ENCODE measurements around the gene KATNAL2.

The KATNAL2 gene

DNA sequence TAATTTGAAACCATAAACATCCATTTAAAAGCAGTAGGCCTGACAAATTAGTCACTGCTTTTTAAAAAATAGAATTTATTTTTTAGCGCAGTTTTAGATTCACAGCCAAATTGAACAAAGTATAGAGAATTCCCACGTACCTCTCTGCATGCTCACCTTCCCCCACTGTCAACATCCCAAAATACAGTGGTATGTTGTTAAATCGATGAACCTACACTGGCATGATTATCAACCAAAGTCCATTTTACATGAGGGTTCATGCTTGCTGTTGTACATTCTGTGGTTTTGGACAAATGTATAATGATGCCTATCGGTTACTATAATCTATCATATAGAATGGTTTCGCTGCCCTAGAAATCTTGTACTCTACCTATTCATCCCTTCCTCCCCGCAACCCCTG, 123.6 kb downstream of the KATNAL2 start:
- Histone ChIP-seq H3K4ac (ENCODE audit: low read length) (no peak overlapping the region), H2AK5ac (ENCODE audit: low read depth, low read length) (no peak overlapping the region), H3K4me3 (ENCODE audit: low read length in 2 of 2) (no peak overlapping the region), H2BK12ac (ENCODE audit: low read length) (no peak overlapping the region), H3K9me3 (replicated peaks in 1 of 2; ENCODE audit: control insufficient read depth in 2 of 2, insufficient read depth in 1 of 2, low read depth in 1 of 2, low read length in 2 of 2) (no peaks in the 10 kb centered on the region), H3K23ac (ENCODE audit: low read depth, low read length, poor library complexity) (no peak overlapping the region), H4K91ac (ENCODE audit: low read depth, low read length, poor library complexity) (no peak overlapping the region), H3K4me1 (ENCODE audit: control insufficient read depth in 2 of 2, insufficient read depth in 1 of 2, low read depth in 1 of 2, low read length in 2 of 2) (no peaks in the 10 kb centered on the region), H2AFZ (ENCODE audit: low read length) (no peak overlapping the region), H2BK5ac (ENCODE audit: low read length) (no peak overlapping the region), H3K36me3 (replicated peaks in 1 of 2; ENCODE audit: control insufficient read depth in 2 of 2, insufficient read depth in 2 of 2, low read length in 2 of 2) (no peaks in the 10 kb centered on the region), H3K79me1 (ENCODE audit: low read depth, low read length) (no peaks in the 10 kb centered on the region), H3K14ac (ENCODE audit: low read length) (no peak overlapping the region), H2BK15ac (ENCODE audit: low read length) (no peak overlapping the region), H3K27ac (replicated peaks; ENCODE audit: low read length) (no peak overlapping the region), H3K4me2 (ENCODE audit: insufficient read depth, low read length, poor library complexity, severe bottlenecking) (no peak overlapping the region), H2BK120ac (ENCODE audit: low read depth, low read length) (no peak overlapping the region), H3K18ac (ENCODE audit: low read length) (no peak overlapping the region), H4K8ac (ENCODE audit: low read depth, low read length) (no peak overlapping the region), H3K27me3 (ENCODE audit: control insufficient read depth in 3 of 3, insufficient read depth in 3 of 3, low read depth in 1 of 3, low read length in 3 of 3) (peaks cover 0 to 14% (median 0%) of the 10 kb centered on the region in 3 experiments), H3K9ac (ENCODE audit: low read depth, low read length, poor library complexity) (no peak overlapping the region)
- DNase-seq (ENCODE audit: low spot score), result no peak
- WGBS, 2 donors (ENCODE audit: extremely low coverage in 2 of 2, insufficient read length in 2 of 2, insufficient replicate concordance in 1 of 2), result no CpG with 5 or more reads among the region's 6 CpGs

DNA sequence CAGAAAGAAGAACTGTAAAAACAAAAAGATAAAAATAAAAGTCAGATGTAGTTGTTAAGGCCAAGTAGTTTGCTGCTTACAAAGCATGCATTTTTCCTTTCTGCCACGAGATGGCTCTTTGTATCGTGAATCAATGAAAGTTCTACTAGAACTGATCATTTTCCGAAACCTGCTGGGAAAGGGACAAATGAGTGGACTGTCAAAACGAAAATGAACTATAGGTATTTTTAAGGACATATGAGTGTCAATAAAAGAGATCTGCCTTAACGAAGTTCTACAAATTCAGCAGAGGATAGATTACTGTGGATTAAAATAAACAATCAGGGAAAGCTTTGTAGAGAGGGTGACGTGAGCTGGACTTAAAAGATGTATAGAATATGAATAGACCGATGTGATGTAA, 133.1 kb downstream of the KATNAL2 start:
- no peak overlapping the region for H3K14ac ChIP-seq (ENCODE audit: low read length)
- H2BK15ac ChIP-seq (ENCODE audit: low read length), result no peak overlapping the region
- H2AFZ ChIP-seq (ENCODE audit: low read length), result no peak overlapping the region
- no peak overlapping the region for H3K27ac ChIP-seq (replicated peaks; ENCODE audit: low read length)
- H4K91ac ChIP-seq (ENCODE audit: low read depth, low read length, poor library complexity), result no peak overlapping the region
- H3K4me3 ChIP-seq (ENCODE audit: low read length in 2 of 2), result no peak overlapping the region
- no CpG with 5 or more reads among the region's 7 CpGs for WGBS, 2 donors (ENCODE audit: extremely low coverage in 2 of 2, insufficient read length in 2 of 2, insufficient replicate concordance in 1 of 2)
- peak; percentile 32 for DNase-seq (ENCODE audit: low spot score)
- H2AK5ac ChIP-seq (ENCODE audit: low read depth, low read length), result no peak overlapping the region
- H3K79me1 ChIP-seq (ENCODE audit: low read depth, low read length), result no peaks in the 10 kb centered on the region
- H3K23ac ChIP-seq (ENCODE audit: low read depth, low read length, poor library complexity), result no peak overlapping the region
- H4K8ac ChIP-seq (ENCODE audit: low read depth, low read length), result no peak overlapping the region
- no peak overlapping the region for H2BK120ac ChIP-seq (ENCODE audit: low read depth, low read length)
- peaks cover 0 to 48% (median 0%) of the 10 kb centered on the region in 3 experiments for H3K27me3 ChIP-seq (ENCODE audit: control insufficient read depth in 3 of 3, insufficient read depth in 3 of 3, low read depth in 1 of 3, low read length in 3 of 3)
- no peak overlapping the region for H2BK5ac ChIP-seq (ENCODE audit: low read length)
- no peaks in the 10 kb centered on the region for H3K36me3 ChIP-seq (replicated peaks in 1 of 2; ENCODE audit: control insufficient read depth in 2 of 2, insufficient read depth in 2 of 2, low read length in 2 of 2)
- no peak overlapping the region for H3K18ac ChIP-seq (ENCODE audit: low read length)
- H3K9ac ChIP-seq (ENCODE audit: low read depth, low read length, poor library complexity), result no peak overlapping the region
- no peaks in the 10 kb centered on the region for H3K9me3 ChIP-seq (replicated peaks in 1 of 2; ENCODE audit: control insufficient read depth in 2 of 2, insufficient read depth in 1 of 2, low read depth in 1 of 2, low read length in 2 of 2)
- no peak overlapping the region for H3K4ac ChIP-seq (ENCODE audit: low read length)
- H3K4me2 ChIP-seq (ENCODE audit: insufficient read depth, low read length, poor library complexity, severe bottlenecking), result no peak overlapping the region
- no peak overlapping the region for H2BK12ac ChIP-seq (ENCODE audit: low read length)
- H3K4me1 ChIP-seq (ENCODE audit: control insufficient read depth in 2 of 2, insufficient read depth in 1 of 2, low read depth in 1 of 2, low read length in 2 of 2), result no peaks in the 10 kb centered on the region

DNA sequence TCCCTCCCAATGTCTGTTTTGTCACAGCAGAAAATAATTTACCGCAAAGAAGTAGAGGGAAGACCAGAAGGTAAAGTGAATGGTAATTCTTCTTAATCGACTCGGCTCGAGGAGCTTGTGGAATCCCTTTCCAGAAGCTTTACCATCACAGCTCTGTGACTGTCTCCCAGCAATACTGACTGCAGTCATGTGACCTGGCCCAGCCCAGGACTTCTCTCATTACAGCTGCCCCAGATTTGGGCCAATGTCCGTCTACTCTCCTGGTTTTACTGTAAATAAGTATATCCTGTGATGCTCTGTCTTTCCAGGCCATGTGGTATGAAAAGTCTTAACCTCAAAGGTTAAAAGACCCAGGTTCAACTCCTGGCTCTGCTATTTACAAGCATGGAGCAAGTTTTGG, 137.0 kb downstream of the KATNAL2 start:
- no peak overlapping the region for H3K4ac ChIP-seq (ENCODE audit: low read length)
- no peak overlapping the region for H4K8ac ChIP-seq (ENCODE audit: low read depth, low read length)
- no peak overlapping the region for H2BK5ac ChIP-seq (ENCODE audit: low read length)
- H2AK5ac ChIP-seq (ENCODE audit: low read depth, low read length), result no peak overlapping the region
- peaks cover 0 to 2% of the 10 kb centered on the region in 2 donors for H3K4me1 ChIP-seq (ENCODE audit: control insufficient read depth in 2 of 2, insufficient read depth in 1 of 2, low read depth in 1 of 2, low read length in 2 of 2)
- H4K91ac ChIP-seq (ENCODE audit: low read depth, low read length, poor library complexity), result no peak overlapping the region
- no peak overlapping the region for H3K23ac ChIP-seq (ENCODE audit: low read depth, low read length, poor library complexity)
- WGBS, 2 donors (ENCODE audit: extremely low coverage in 2 of 2, insufficient read length in 2 of 2, insufficient replicate concordance in 1 of 2), result no CpG with 5 or more reads among the region's 5 CpGs
- no peaks in the 10 kb centered on the region for H3K36me3 ChIP-seq (replicated peaks in 1 of 2; ENCODE audit: control insufficient read depth in 2 of 2, insufficient read depth in 2 of 2, low read length in 2 of 2)
- no peak overlapping the region for H3K27ac ChIP-seq (replicated peaks; ENCODE audit: low read length)
- H3K4me3 ChIP-seq (ENCODE audit: low read length in 2 of 2), result no peak overlapping the region
- no peak overlapping the region for H3K9ac ChIP-seq (ENCODE audit: low read depth, low read length, poor library complexity)
- no peak overlapping the region for H2BK12ac ChIP-seq (ENCODE audit: low read length)
- no peaks in the 10 kb centered on the region for H3K79me1 ChIP-seq (ENCODE audit: low read depth, low read length)
- H2AFZ ChIP-seq (ENCODE audit: low read length), result no peak overlapping the region
- no peak overlapping the region for H2BK120ac ChIP-seq (ENCODE audit: low read depth, low read length)
- no peaks in the 10 kb centered on the region for H3K9me3 ChIP-seq (replicated peaks in 1 of 2; ENCODE audit: control insufficient read depth in 2 of 2, insufficient read depth in 1 of 2, low read depth in 1 of 2, low read length in 2 of 2)
- H3K4me2 ChIP-seq (ENCODE audit: insufficient read depth, low read length, poor library complexity, severe bottlenecking), result no peak overlapping the region
- no peak overlapping the region for H3K18ac ChIP-seq (ENCODE audit: low read length)
- H3K27me3 ChIP-seq (ENCODE audit: control insufficient read depth in 3 of 3, insufficient read depth in 3 of 3, low read depth in 1 of 3, low read length in 3 of 3), result peaks cover 0 to 48% (median 0%) of the 10 kb centered on the region in 3 experiments
- no peak for DNase-seq (ENCODE audit: low spot score)
- no peak overlapping the region for H2BK15ac ChIP-seq (ENCODE audit: low read length)
- H3K14ac ChIP-seq (ENCODE audit: low read length), result no peak overlapping the region

DNA sequence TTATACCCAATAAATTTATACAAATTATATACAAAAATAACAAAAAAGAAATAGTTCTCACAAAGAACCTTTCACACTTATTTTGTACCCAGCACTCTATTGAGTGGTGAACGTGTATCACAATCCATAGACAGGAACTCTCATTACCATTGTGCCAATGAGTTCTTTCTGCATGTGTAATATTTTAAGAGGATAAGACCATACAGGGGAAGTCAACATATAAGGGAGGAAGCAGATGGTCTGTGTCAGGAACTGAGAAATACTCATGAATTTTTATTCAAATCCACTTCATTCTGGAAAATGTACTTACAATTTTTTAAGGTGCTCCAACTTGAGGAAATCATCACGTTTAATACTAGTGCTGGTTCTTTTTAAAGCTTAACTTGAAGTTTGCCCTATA, 145.1 kb downstream of the KATNAL2 start:
- H2BK120ac ChIP-seq (ENCODE audit: low read depth, low read length), result no peak overlapping the region
- no peaks in the 10 kb centered on the region for H3K36me3 ChIP-seq (replicated peaks in 1 of 2; ENCODE audit: control insufficient read depth in 2 of 2, insufficient read depth in 2 of 2, low read length in 2 of 2)
- peaks cover 0 to 2% of the 10 kb centered on the region in 2 donors for H3K4me1 ChIP-seq (ENCODE audit: control insufficient read depth in 2 of 2, insufficient read depth in 1 of 2, low read depth in 1 of 2, low read length in 2 of 2)
- no peak for DNase-seq (ENCODE audit: low spot score)
- no peak overlapping the region for H3K27ac ChIP-seq (replicated peaks; ENCODE audit: low read length)
- H2BK12ac ChIP-seq (ENCODE audit: low read length), result no peak overlapping the region
- no peak overlapping the region for H3K4me2 ChIP-seq (ENCODE audit: insufficient read depth, low read length, poor library complexity, severe bottlenecking)
- no peak overlapping the region for H4K8ac ChIP-seq (ENCODE audit: low read depth, low read length)
- H3K4ac ChIP-seq (ENCODE audit: low read length), result no peak overlapping the region
- H2AK5ac ChIP-seq (ENCODE audit: low read depth, low read length), result no peak overlapping the region
- H3K4me3 ChIP-seq (ENCODE audit: low read length in 2 of 2), result no peak overlapping the region
- no peak overlapping the region for H3K9ac ChIP-seq (ENCODE audit: low read depth, low read length, poor library complexity)
- no peaks in the 10 kb centered on the region for H3K79me1 ChIP-seq (ENCODE audit: low read depth, low read length)
- H2BK15ac ChIP-seq (ENCODE audit: low read length), result no peak overlapping the region
- no peak overlapping the region for H3K14ac ChIP-seq (ENCODE audit: low read length)
- H2BK5ac ChIP-seq (ENCODE audit: low read length), result no peak overlapping the region
- no peak overlapping the region for H3K23ac ChIP-seq (ENCODE audit: low read depth, low read length, poor library complexity)
- no peak overlapping the region for H2AFZ ChIP-seq (ENCODE audit: low read length)
- no CpG with 5 or more reads among the region's 2 CpGs for WGBS, 2 donors (ENCODE audit: extremely low coverage in 2 of 2, insufficient read length in 2 of 2, insufficient replicate concordance in 1 of 2)
- no peaks in the 10 kb centered on the region for H3K9me3 ChIP-seq (replicated peaks in 1 of 2; ENCODE audit: control insufficient read depth in 2 of 2, insufficient read depth in 1 of 2, low read depth in 1 of 2, low read length in 2 of 2)
- H3K18ac ChIP-seq (ENCODE audit: low read length), result no peak overlapping the region
- no peak overlapping the region for H4K91ac ChIP-seq (ENCODE audit: low read depth, low read length, poor library complexity)
- H3K27me3 ChIP-seq (ENCODE audit: control insufficient read depth in 3 of 3, insufficient read depth in 3 of 3, low read depth in 1 of 3, low read length in 3 of 3), result peaks cover 0 to 10% (median 0%) of the 10 kb centered on the region in 3 experiments

Data from neuronal stem cell (in vitro differentiated cells).